ENCODE measurements around the gene ATP5F1E. TPM values are rescaled to one million over a fixed set of nuclear protein-coding genes. Genes with fewer than 3 reads are reported as not detected.

Gene ATP5F1E
- total RNA-seq, 4 donors from 2014 or later = 11.6 to 35.5 (median 26.0) TPM

DNA sequence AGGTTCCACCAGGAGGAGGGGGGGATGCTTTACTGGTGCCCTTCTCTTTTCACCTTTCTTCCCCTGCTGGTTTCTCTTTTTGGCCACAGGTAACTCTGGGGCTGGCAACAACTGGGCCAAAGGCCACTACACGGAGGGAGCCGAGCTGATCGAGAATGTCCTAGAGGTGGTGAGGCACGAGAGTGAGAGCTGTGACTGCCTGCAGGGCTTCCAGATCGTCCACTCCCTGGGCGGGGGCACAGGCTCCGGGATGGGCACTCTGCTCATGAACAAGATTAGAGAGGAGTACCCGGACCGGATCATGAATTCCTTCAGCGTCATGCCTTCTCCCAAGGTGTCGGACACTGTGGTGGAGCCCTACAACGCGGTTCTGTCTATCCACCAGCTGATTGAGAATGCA, 8.5 kb downstream of the ATP5F1E start:
- DNase-seq = no peak
- Histone ChIP-seq H3K27ac (no peak overlapping the region), H3K27me3 (no peaks in the 10 kb centered on the region), H3K9me3 (no peaks in the 10 kb centered on the region), H3K4me3 (no peak overlapping the region), H3K4me1 (peaks cover 0 to 27% (median 4%) of the 10 kb centered on the region in 3 donors), H3K36me3 (peaks cover 0 to 73% (median 23%) of the 10 kb centered on the region in 3 donors)
- 90 to 94% methylated on average over 6 to 13 of the region's 13 CpGs for WGBS, 2 donors
- TF ChIP-seq CTCF (IDR thresholded peaks at IDR 0.05) = no peak
- TF ChIP-seq POLR2A (IDR thresholded peaks at IDR 0.05) = no peak
- intact Hi-C loops (cut with DNase I) = no loop called here

DNA sequence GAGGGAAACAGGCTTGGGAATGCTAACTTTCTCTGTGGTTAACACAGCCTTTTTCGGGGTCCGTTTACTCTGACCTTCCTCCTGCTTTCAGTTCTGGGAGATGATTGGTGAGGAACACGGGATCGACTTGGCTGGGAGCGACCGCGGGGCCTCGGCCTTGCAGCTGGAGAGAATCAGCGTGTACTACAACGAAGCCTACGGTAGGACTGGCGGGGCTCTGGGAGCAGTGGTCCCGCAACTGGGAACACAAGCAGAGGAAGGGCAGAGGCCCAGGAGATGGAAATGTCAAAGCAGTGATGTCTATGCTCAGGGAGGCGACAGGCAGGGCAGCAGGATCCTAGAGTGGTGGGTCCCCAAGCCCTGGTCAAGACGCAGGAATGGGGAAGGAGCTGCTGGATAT, 9.4 kb downstream of the ATP5F1E start:
- DNase-seq = no peak
- intact Hi-C loops (cut with DNase I) = no loop called here
- no peaks in the 10 kb centered on the region for H3K9me3 ChIP-seq
- peaks cover 0 to 64% (median 23%) of the 10 kb centered on the region in 3 donors for H3K36me3 ChIP-seq
- TF ChIP-seq POLR2A (IDR thresholded peaks at IDR 0.05) (no peak), CTCF (IDR thresholded peaks at IDR 0.05) (no peak)
- WGBS, 2 donors = 89 to 91% methylated on average over 7 to 15 of the region's 15 CpGs
- peaks cover 0 to 18% (median 3%) of the 10 kb centered on the region in 3 donors for H3K4me1 ChIP-seq
- no peak overlapping the region for H3K27ac ChIP-seq
- no peak overlapping the region for H3K4me3 ChIP-seq
- H3K27me3 ChIP-seq = no peaks in the 10 kb centered on the region

DNA sequence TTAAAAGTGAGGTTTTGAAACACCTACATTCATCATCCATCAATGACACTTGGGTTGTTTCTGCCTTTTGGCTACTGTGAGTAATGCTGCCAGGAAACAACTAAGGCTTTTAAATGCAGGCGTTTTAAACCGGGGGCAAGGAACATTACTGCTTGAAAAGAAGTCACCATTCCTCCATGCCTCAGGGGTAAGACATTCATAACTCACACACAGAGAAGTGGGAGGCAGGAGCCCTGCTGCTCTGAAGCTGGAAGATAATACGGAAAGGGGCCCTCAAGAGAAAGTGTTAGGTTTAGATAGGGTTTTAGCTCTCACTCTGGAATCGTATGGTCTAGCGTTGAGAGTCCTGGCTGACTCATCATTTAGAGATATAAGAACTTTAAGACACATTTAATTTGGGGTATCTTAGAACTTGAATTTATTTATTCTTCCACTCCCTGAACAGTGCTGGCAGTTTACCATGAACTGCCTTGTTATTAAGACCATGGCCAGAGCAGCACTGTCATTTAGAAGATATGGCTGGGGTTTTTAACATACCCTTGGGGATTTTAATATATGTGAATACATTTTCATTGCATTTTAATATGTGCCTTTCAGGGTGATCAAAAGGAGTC, 11.1 kb downstream of the ATP5F1E start:
- no peak overlapping the region for H3K27ac ChIP-seq
- DNase-seq = no peak
- H3K4me3 ChIP-seq = no peak overlapping the region
- no peaks in the 10 kb centered on the region for H3K9me3 ChIP-seq
- peaks cover 0 to 47% (median 19%) of the 10 kb centered on the region in 3 donors for H3K36me3 ChIP-seq
- TF ChIP-seq POLR2A (IDR thresholded peaks at IDR 0.05) (no peak), CTCF (IDR thresholded peaks at IDR 0.05) (no peak)
- 17 to 47% methylated on average over 5 of the region's 5 CpGs for WGBS, 2 donors
- intact Hi-C loops (cut with DNase I) = no loop called here
- no peaks in the 10 kb centered on the region for H3K27me3 ChIP-seq
- H3K4me1 ChIP-seq = peaks cover 0 to 21% (median 0%) of the 10 kb centered on the region in 3 donors

DNA sequence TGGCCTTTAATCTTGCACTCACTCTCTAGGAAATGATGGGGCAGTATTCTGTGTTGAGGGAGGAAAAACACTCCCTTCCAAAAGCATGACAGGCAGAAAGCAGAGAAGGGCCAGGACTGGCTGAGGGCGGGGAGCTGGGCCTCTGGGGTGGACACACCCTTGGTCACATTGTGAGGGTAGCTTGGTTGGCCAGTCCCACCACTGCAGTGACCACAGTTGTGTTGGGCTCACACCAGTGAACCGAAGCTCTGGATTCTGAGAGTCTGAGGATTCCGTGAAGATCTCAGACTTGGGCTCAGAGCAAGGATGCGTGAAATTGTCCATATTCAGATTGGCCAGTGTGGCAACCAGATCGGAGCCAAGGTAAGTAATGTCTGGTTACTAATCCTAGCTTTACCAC, 12.9 kb downstream of the ATP5F1E start, which contains the start of gene TUBB1:
TUBB1 (plus strand) TSS at position 213 of the 400 bp plus-strand sequence; CDS start at position 307, 94 bp downstream.
- Histone ChIP-seq H3K36me3 (peaks cover 0 to 29% (median 8%) of the 10 kb centered on the region in 3 donors), H3K4me3 (no peak within 1 kb of the TSS), H3K27me3 (no peaks in the 10 kb centered on the region), H3K27ac (no peak within 1 kb of the TSS), H3K4me1 (peaks cover 0 to 21% (median 0%) of the 10 kb centered on the region in 3 donors), H3K9me3 (no peaks in the 10 kb centered on the region)
- intact Hi-C loops (cut with DNase I) = no loop called here
- 90 to 100% methylated on average over 4 to 5 of the region's 5 CpGs for WGBS, 2 donors
- no peak for TF ChIP-seq CTCF (IDR thresholded peaks at IDR 0.05)
- no peak for TF ChIP-seq POLR2A (IDR thresholded peaks at IDR 0.05)
- DNase-seq = no peak

- H3K4me1 ChIP-seq = peaks cover 0 to 21% (median 0%) of the 10 kb centered on the region in 3 donors
- no peak overlapping the region for H3K4me3 ChIP-seq
- peaks cover 0 to 25% (median 4%) of the 10 kb centered on the region in 3 donors for H3K36me3 ChIP-seq
- no peak overlapping the region for H3K27ac ChIP-seq
- H3K9me3 ChIP-seq = no peaks in the 10 kb centered on the region
- DNase-seq = no peak
- 87 to 89% methylated on average over 5 to 8 of the region's 10 CpGs for WGBS, 2 donors
- intact Hi-C loops (cut with DNase I) = no loop called here
- H3K27me3 ChIP-seq = no peaks in the 10 kb centered on the region
- TF ChIP-seq POLR2A (IDR thresholded peaks at IDR 0.05) (no peak), CTCF (IDR thresholded peaks at IDR 0.05) (no peak)
Measured at GRCh38 chr20:59018817-59019216, 13.3 kb downstream of the ATP5F1E start.

Data from esophagus squamous epithelium (tissue), 5 donors.